GM12801 (cell line): ENCODE data around the gene LANCL1.

Experiments
- TF ChIP-seq, protein P1 (sequence below): IDR thresholded peaks from one replicate; pipeline ENCODE4 v1.5.1; 2011; ENCODE audit warnings: control low read depth; ENCODE audit not compliant: insufficient read length; ENCODE audit errors: extremely low read depth

The LANCL1 gene

DNA sequence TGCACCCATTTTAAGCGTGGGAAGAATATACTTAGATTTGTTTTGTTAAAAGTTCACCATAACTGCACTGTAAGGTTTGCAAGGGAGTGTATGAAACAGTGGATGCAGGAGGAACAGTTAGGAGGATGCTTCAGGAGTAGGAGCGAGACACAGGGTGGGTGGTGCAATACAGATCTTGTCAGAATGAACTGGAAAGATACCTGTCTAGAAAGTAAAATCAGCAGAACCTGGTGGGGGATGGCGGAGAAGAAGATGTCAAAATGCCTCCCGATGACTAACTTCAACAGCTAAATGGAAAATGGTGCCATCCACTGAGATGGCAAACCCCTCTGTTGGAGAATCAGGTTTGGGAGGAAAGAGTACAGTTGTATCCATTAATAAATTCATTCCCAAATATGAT lies 18.2 kb downstream of the LANCL1 start:
- TF ChIP-seq, protein P1, sequence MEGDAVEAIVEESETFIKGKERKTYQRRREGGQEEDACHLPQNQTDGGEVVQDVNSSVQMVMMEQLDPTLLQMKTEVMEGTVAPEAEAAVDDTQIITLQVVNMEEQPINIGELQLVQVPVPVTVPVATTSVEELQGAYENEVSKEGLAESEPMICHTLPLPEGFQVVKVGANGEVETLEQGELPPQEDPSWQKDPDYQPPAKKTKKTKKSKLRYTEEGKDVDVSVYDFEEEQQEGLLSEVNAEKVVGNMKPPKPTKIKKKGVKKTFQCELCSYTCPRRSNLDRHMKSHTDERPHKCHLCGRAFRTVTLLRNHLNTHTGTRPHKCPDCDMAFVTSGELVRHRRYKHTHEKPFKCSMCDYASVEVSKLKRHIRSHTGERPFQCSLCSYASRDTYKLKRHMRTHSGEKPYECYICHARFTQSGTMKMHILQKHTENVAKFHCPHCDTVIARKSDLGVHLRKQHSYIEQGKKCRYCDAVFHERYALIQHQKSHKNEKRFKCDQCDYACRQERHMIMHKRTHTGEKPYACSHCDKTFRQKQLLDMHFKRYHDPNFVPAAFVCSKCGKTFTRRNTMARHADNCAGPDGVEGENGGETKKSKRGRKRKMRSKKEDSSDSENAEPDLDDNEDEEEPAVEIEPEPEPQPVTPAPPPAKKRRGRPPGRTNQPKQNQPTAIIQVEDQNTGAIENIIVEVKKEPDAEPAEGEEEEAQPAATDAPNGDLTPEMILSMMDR: no peak

DNA sequence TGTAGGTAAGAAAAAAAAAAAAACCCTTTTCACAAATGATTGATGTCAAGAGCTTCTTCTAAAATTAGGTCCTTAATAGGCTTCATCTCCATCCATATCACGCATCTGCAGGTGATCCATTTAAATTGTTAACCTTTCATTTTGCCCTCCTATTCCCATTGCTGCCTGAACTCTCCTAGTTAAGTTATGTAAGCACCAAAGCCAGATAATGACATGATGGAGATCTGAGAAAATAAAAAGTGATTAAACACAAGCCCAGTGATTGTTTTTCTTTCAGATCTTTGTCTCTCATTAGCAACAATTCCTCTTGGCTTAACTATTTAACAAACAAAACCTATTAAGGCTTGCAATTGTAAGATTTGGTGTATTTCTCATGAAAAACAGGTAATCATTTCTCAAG lies 20.0 kb downstream of the LANCL1 start:
- TF ChIP-seq, protein P1: no peak

DNA sequence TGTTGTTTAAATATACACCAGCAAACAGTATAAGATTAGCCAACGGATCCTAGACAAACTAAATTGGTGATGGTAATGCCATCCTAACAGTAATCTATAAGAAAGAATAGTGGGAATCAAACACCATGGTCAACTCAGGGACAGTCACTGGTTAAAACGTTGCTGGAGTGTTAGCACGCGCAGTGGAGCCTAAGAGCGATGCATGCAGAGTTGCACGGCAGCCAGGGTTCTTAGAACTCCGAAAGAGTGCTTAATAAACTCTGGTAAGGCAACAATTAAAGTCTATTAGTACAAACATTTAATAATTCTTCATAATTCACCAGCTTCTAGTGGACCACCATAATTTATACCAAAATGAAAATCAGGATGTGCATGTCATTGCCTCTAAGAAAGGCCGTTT lies 22.2 kb downstream of the LANCL1 start:
- TF ChIP-seq, protein P1: no peak

DNA sequence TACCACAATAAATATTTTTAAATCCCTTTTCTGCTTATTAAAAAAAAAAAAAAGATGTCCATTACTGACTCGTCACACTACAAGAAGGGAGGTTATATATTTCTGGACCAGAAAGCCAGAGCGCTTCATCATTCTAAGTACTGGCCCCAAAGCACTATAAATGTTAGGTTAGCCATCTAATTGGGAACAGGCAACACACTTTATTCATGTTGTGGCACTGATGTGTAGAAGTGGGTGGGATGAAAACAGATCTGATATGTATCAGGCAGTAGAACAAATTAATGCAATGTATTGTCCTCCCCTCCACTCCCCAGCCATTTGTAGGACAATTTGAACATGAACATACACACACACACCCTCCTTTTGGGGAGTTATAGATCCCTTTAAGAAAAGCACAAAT lies 24.4 kb downstream of the LANCL1 start:
- TF ChIP-seq, protein P1: no peak

DNA sequence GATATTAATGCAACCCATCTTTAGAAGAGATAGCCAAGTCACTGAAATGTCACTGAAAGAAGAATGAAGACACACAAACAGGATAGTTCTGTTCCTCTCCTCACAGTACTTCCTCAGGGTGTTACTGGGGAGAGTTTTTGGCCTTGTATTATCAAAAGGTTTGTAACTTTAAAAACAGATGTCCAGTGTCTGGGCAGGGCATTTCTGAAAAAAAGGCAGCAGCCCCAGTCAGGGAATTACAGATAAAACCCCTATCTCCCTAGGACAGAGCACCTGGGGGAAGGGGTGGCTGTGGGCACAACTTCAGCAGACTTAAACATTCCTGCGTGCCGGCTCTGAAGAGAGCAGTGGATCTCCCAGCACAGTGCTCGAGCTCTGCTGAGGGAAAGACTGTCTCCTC lies 30.8 kb downstream of the LANCL1 start:
- TF ChIP-seq, protein P1: no peak

DNA sequence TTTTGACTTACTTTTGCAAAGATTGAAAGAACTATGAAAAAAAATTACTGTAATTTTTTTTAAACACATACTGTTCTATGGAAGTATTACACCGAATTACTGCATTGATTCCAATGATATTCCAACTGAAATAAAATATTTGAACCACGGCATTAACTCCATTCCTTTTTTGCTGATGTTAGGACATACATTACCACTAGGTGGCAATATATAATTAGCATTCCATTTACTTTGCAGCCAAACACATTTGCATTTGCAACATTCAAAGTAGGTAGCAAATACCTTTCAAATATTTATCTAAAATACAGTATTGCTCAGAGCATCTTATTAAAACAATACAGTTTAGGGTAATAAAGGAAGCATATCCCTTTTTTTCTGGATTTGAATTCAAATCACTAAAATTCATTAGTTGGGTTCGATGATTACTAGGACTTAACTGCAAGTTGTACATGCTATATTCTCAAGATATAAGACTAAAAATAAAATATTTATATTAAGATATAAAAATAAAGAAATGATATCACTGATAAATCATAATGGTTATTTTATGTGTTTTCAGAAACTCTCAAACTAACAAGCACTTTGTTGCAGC lies 31.3 kb downstream of the LANCL1 start:
- TF ChIP-seq, protein P1: no peak

DNA sequence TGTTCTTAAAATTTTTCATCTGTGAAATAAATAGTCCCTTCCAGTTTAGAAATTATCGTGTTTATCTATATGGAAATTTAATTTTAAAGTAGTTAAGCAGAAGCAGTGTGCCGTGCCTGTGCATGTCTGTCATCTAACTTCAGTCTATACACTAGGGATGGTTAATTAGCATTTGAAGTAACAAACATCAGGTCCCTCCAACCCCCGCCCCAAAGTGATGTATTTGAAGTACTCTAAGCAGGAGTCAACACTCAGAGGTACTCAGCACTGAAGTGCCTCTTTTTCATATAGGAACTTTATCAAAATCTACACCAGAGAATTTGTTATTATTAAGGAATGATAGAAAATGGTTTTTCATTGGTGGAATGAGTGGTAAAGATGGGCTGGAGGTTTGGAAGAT lies 33.0 kb downstream of the LANCL1 start:
- TF ChIP-seq, protein P1: no peak
